ENCODE measurements around the gene RHOBTB1.

RHOBTB1 gene

GRCh38 chr10:60980997-60981396 is 37.0 kb upstream of the RHOBTB1 start:
- no peak for TF ChIP-seq ZFX (IDR thresholded peaks at IDR 0.05; ENCODE audit: borderline replicate concordance)
- TF ChIP-seq, protein P1, sequence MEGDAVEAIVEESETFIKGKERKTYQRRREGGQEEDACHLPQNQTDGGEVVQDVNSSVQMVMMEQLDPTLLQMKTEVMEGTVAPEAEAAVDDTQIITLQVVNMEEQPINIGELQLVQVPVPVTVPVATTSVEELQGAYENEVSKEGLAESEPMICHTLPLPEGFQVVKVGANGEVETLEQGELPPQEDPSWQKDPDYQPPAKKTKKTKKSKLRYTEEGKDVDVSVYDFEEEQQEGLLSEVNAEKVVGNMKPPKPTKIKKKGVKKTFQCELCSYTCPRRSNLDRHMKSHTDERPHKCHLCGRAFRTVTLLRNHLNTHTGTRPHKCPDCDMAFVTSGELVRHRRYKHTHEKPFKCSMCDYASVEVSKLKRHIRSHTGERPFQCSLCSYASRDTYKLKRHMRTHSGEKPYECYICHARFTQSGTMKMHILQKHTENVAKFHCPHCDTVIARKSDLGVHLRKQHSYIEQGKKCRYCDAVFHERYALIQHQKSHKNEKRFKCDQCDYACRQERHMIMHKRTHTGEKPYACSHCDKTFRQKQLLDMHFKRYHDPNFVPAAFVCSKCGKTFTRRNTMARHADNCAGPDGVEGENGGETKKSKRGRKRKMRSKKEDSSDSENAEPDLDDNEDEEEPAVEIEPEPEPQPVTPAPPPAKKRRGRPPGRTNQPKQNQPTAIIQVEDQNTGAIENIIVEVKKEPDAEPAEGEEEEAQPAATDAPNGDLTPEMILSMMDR (IDR thresholded peaks at IDR 0.05): no peak
- no peak overlapping the region for H3K27ac ChIP-seq

- H3K27ac ChIP-seq: peak overlapping the region; percentile 89
- no peak for TF ChIP-seq ZFX (IDR thresholded peaks at IDR 0.05; ENCODE audit: borderline replicate concordance)
- TF ChIP-seq, protein P1 (IDR thresholded peaks at IDR 0.05): no peak
Observed at GRCh38 chr10:60979667-60980104, 35.7 kb upstream of the RHOBTB1 start.

DNA sequence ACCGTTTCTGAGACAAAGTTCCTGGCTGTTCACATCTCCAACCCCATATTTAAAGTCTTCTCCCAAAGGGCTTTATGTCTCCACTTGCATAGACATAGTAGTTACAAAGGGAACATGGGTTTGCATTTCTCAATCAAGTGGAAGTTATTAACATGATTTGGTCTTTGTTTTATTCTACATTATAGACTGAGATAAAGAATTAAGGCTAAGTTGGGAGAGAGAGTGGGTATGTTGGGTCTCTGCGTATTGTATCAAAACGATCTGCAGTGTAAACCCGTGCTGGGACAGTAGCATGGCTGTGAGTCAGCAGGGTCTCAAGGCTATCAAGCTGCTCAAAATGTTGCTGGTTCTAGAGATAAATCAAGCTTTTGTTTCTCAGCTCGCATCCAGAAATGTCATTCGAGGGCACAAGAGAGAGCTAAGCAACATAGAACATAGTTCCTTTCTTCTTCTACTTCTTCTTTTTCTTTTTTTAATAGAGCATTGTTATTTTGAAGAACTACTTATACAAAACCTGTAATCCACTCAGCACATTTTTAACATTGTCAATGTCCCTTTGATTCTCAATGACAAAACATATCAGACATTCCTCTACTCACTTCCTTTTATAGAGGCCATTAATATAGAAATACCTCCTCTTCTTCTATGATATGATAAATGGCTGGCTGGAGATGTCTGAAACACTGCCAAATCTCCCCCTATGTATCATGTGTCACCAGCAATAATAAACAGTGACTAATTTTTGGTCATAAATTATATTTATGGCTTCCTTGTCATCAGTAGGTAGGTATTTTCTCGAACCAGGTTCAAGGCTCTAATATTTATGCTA is 34.5 kb upstream of the RHOBTB1 start:
- peak overlapping the region; percentile 89 for H3K27ac ChIP-seq

DNA sequence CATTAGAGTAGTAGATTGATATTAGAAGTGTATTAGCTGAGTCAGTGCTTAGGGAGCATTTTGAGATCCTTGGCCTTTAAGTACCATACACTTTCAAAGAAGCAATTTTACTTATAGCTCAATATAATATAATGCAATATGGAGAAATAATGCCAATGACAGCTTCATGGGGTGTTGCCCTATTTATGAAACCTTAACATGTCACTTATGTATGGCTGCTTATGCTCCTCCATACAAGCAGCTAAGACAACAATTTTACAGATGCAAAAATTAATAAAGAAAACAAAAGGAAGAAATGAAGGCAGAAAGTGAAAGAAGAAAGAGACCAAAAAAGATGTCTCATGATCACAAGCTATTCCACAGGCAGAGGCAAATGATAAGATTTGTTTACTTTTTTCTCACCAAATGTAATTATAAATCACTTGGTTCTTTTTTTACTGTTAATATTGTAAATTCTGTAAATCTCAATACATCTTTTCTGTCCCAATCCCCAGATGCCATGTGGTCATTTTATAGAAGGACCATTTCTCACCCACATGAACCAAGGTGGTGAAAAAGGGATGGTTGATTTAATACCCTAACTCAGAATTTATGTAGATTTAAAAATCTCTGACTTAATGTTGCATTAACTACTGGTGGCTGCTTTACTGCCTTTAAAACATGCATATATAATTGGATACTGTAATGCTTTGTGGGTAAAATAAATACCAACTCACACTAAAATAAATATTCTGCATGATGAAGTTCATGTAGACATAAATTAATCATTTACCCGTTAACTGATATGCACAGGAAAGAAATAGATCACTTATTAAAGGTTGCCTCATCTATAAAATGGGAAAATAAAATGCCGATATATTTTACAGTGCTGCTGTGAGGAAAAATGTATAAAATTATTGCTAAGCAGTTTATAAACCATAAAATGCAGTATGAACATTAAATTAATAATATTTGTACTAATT is 33.5 kb upstream of the RHOBTB1 start:
- TF ChIP-seq, protein P1 (IDR thresholded peaks at IDR 0.05): no peak
- no peak for TF ChIP-seq ZFX (IDR thresholded peaks at IDR 0.05; ENCODE audit: borderline replicate concordance)
- peak overlapping the region; percentile 89 for H3K27ac ChIP-seq

More for the DNA sequence above, 34.5 kb upstream of the RHOBTB1 start:
- no peak for TF ChIP-seq ZFX (IDR thresholded peaks at IDR 0.05; ENCODE audit: borderline replicate concordance)
- TF ChIP-seq, protein P1 (IDR thresholded peaks at IDR 0.05): no peak

DNA sequence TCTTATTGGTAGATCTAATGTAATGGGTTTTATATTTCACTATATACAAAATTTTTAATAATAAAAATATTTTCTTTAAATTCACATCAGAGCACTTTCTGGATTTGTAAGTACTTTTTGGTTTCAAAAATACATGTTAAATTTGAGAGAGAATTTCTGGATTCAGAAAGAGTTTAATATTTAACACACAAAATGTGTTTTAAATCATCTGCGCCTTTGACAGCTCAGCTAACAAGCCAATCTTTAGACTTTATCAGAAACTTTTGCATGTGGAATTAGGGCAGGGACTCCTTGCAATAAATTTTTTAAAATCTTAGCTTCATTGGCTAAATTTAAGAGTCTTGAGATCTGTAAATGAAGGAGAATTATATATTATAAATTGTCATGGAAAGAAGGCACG is 32.7 kb upstream of the RHOBTB1 start:
- TF ChIP-seq, protein P1 (IDR thresholded peaks at IDR 0.05): no peak
- no peak for TF ChIP-seq ZFX (IDR thresholded peaks at IDR 0.05; ENCODE audit: borderline replicate concordance)

GRCh38 chr10:60975716-60976115 is 31.7 kb upstream of the RHOBTB1 start:
- TF ChIP-seq ZFX (IDR thresholded peaks at IDR 0.05; ENCODE audit: borderline replicate concordance): no peak
- TF ChIP-seq, protein P1 (IDR thresholded peaks at IDR 0.05): no peak
- H3K27ac ChIP-seq: peak overlapping the region; percentile 89; the same call in 1 of the 2 replicates

More for the DNA sequence above, 32.7 kb upstream of the RHOBTB1 start:
- peak overlapping the region; percentile 89 for H3K27ac ChIP-seq

Measured in 22Rv1 (cell line).